Naive thymus-derived CD4-positive, alpha-beta T cell (primary cell): ENCODE data around the gene DOCK9. TPM values are rescaled to one million over a fixed set of nuclear protein-coding genes. Genes with fewer than 3 reads are reported as not detected.

Experiments
- ATAC-seq: fragments of 150-1000 bp; cut with Tn5 transposase; 2 replicates; pipeline ENCODE4 v1.10.0; 2021; ENCODE audit warnings: mild to moderate bottlenecking, moderate library complexity
- CTCF ChIA-PET: fragments of 350-600 bp; sonication (Branson Sonifier 250); formaldehyde crosslinking; loops from one replicate; lab custom pipeline; 2021; ENCODE audit warnings: antibody characterized with exemption; lab: Charles Lee
- POLR2A ChIA-PET: fragments of 350-600 bp; sonication (Branson Sonifier 250); formaldehyde crosslinking; loops from one replicate; lab custom pipeline; 2021; ENCODE audit warnings: antibody characterized with exemption, inconsistent platforms; lab: Charles Lee
- DNase-seq, 9 donors: peaks; one replicate each; pipeline versions ENCODE4 v3.0.0 to v3.0.0-alpha.2; 2020 to 2022; ENCODE audit warnings: mixed read lengths in 1 of 9
- H3K27ac ChIP-seq: one replicate; pipeline ENCODE4 v1.7.0; 2013; ENCODE audit warnings: mild to moderate bottlenecking, low read depth, low read length, moderate library complexity
- H3K27me3 ChIP-seq, 2 donors: one replicate each; pipeline ENCODE4 v1.7.0; 2013; ENCODE audit warnings: low read length in 2 of 2, mild to moderate bottlenecking in 2 of 2, moderate library complexity in 2 of 2; ENCODE audit not compliant: control insufficient read depth in 2 of 2, insufficient read depth in 2 of 2
- H3K36me3 ChIP-seq, 3 experiments: 1 replicate in 2 of 3; 2 replicates in 1 of 3; pipeline ENCODE4 v1.7.0; 2013; ENCODE audit warnings: low read length in 3 of 3, mild to moderate bottlenecking in 3 of 3, moderate library complexity in 1 of 3; ENCODE audit not compliant: insufficient read depth in 3 of 3, control insufficient read depth in 2 of 3
- H3K4me1 ChIP-seq, 2 donors: one replicate each; pipeline ENCODE4 v1.7.0; 2013; ENCODE audit warnings: low read length in 2 of 2, mild to moderate bottlenecking in 2 of 2, moderate library complexity in 1 of 2; ENCODE audit not compliant: control insufficient read depth in 2 of 2, insufficient read depth in 2 of 2
- H3K4me3 ChIP-seq: 2 replicates; pipeline ENCODE4 v1.7.0; 2013; ENCODE audit warnings: mild to moderate bottlenecking, low read length
- H3K9me3 ChIP-seq, 3 experiments: 1 replicate in 2 of 3; 2 replicates in 1 of 3; pipeline ENCODE4 v1.7.0; 2013; ENCODE audit warnings: low read length in 3 of 3; ENCODE audit not compliant: control insufficient read depth in 2 of 3
- H3K27ac Mint-ChIP-seq, 9 donors: one replicate each; pipeline ENCODE4 v1.8.0; 2020 to 2022; ENCODE audit warnings: mixed read lengths in 9 of 9, mild to moderate bottlenecking in 8 of 9, moderate library complexity in 5 of 9, inconsistent platforms in 2 of 9
- H3K27me3 Mint-ChIP-seq, 5 donors: one replicate each; pipeline ENCODE4 v1.8.0; 2021 to 2022; ENCODE audit warnings: mixed read lengths in 5 of 5, mild to moderate bottlenecking in 1 of 5
- H3K36me3 Mint-ChIP-seq, 5 donors: one replicate each; pipeline ENCODE4 v1.8.0; 2020 to 2022; ENCODE audit warnings: mixed read lengths in 5 of 5, mild to moderate bottlenecking in 3 of 5, inconsistent platforms in 1 of 5
- H3K4me1 Mint-ChIP-seq, 7 donors: one replicate each; pipeline ENCODE4 v1.8.0; 2020 to 2022; ENCODE audit warnings: mixed read lengths in 7 of 7, mild to moderate bottlenecking in 3 of 7, inconsistent platforms in 1 of 7
- H3K4me3 Mint-ChIP-seq, 10 donors: one replicate each; pipeline ENCODE4 v1.8.0; 2020 to 2022; ENCODE audit warnings: mild to moderate bottlenecking in 10 of 10, mixed read lengths in 10 of 10, moderate library complexity in 6 of 10, inconsistent platforms in 2 of 10
- H3K9me3 Mint-ChIP-seq, 11 donors: one replicate each; pipeline ENCODE4 v1.8.0; 2020 to 2022; ENCODE audit warnings: mixed read lengths in 11 of 11, mild to moderate bottlenecking in 4 of 11, inconsistent platforms in 1 of 11, moderate library complexity in 1 of 11
- intact Hi-C, 2 donors: fragments of 100-400 bp; cut with micrococcal nuclease; formaldehyde crosslinking; loops; one replicate each; pipeline ENCODE4 v1.15.1; 2023
- polyA plus RNA-seq, 2 donors: library from polyadenylated mRNA; unstranded; fragments of 300-500 nt; fragmentation: Illumina TruSeq; gene quantifications; one replicate each; pipeline ENCODE4 v1.2.3, GENCODE V29; 2021
- total RNA-seq, 6 experiments: library from RNA in 5 of 6; stranded (reverse) in 5 of 6; gene quantifications; 1 replicate in 5 of 6; 2 replicates in 1 of 6; pipeline ENCODE4 v1.2.3 and lab custom pipeline; 2021 to 2026

Gene DOCK9
- 100 to 1,000 TPM in 4 of 5 experiments, 10 to 100 TPM in 1; 75.1 to 214 (median 128) TPM for total RNA-seq
- polyA plus RNA-seq: 10 to 100 TPM; 22.2 to 40.2 TPM
- 209 reads per million, percentile 93 among the genes with 10 or more reads in this experiment for total RNA-seq (lab: John Stamatoyannopoulos, UW)

- peak within 1 kb of the TSS in 8 of 9 donors; percentile 14 to 88 (median 66) for H3K27ac Mint-ChIP-seq
- peaks cover 0 to 5% (median 4%) of the 10 kb centered on the region in 5 donors for H3K36me3 Mint-ChIP-seq
- intact Hi-C loops: loop anchor here in 1 of 2 donors (5.0 kb wide), 1 partner anchor 35 kb away; no protein-coding TSS in a partner anchor
- peak within 1 kb of the TSS in 6 of 10 donors; percentile 24 to 63 (median 42) for H3K4me3 Mint-ChIP-seq
- Histone ChIP-seq H3K4me3 (no peak within 1 kb of the TSS), H3K36me3 (no peaks in the 10 kb centered on the region), H3K27me3 (no peaks in the 10 kb centered on the region), H3K4me1 (peaks cover 12 to 69% of the 10 kb centered on the region in 2 donors), H3K9me3 (no peaks in the 10 kb centered on the region), H3K27ac (no peak within 1 kb of the TSS)
- no peaks in the 10 kb centered on the region for H3K27me3 Mint-ChIP-seq
- CTCF ChIA-PET: interaction anchor here (0.7 to 1.6 kb wide), 3 partner anchors 11 to 173 kb away, joined by 3 to 4 read pairs (median 3); no protein-coding TSS in a partner anchor
- H3K9me3 Mint-ChIP-seq: peaks cover 0 to 6% (median 0%) of the 10 kb centered on the region in 11 donors
- peaks cover 36 to 96% (median 93%) of the 10 kb centered on the region in 7 donors for H3K4me1 Mint-ChIP-seq
- ATAC-seq (no peak), DNase-seq (no peak)
- POLR2A ChIA-PET: interaction anchor here (0.6 to 0.9 kb wide), 3 partner anchors 109 to 204 kb away, joined by 3 to 4 read pairs (median 3); no protein-coding TSS in a partner anchor
Measured at GRCh38 chr13:98977568-98978265, at the start of gene DOCK9. DOCK9 (minus strand) TSS chr13:98978064; CDS start chr13:98977909, 155 bp downstream.

GRCh38 chr13:99027260-99027659 lies 49.4 kb upstream of the DOCK9 start:
- ChIA-PET CTCF (no interaction called here), POLR2A (interaction anchor here (0.7 to 2.7 kb wide), 3 partner anchors 9 to 76 kb away, joined by 3 to 9 read pairs (median 3); no protein-coding TSS in a partner anchor)
- no peaks in the 10 kb centered on the region for H3K9me3 ChIP-seq
- Mint-ChIP-seq H3K27me3 (no peaks in the 10 kb centered on the region), H3K27ac (peak overlapping the region in 4 of 9 donors; percentile 35 to 86 (median 72)), H3K36me3 (peaks cover 0 to 45% (median 5%) of the 10 kb centered on the region in 5 donors), H3K4me3 (peak overlapping the region in 1 of 10 donors; percentile 53), H3K4me1 (peaks cover 24 to 93% (median 88%) of the 10 kb centered on the region in 7 donors), H3K9me3 (peaks cover 0 to 11% (median 0%) of the 10 kb centered on the region in 11 donors)
- DNase-seq (no peak), ATAC-seq (no peak)
- H3K27me3 ChIP-seq: no peaks in the 10 kb centered on the region
- intact Hi-C loops: loop anchor here in 1 of 2 donors (2.0 to 5.0 kb wide), 4 partner anchors 24 to 152 kb away; no protein-coding TSS in a partner anchor
- no peaks in the 10 kb centered on the region for H3K36me3 ChIP-seq
- H3K27ac ChIP-seq: no peak overlapping the region
- no peak overlapping the region for H3K4me3 ChIP-seq
- H3K4me1 ChIP-seq: peaks cover 0 to 27% of the 10 kb centered on the region in 2 donors

GRCh38 chr13:99022941-99023340 lies 45.1 kb upstream of the DOCK9 start:
- intact Hi-C loops: no loop called here
- Mint-ChIP-seq H3K27ac (peak overlapping the region in 2 of 9 donors; percentile 23 to 83), H3K4me1 (peaks cover 22 to 88% (median 76%) of the 10 kb centered on the region in 7 donors), H3K4me3 (no peak overlapping the region), H3K27me3 (no peaks in the 10 kb centered on the region), H3K36me3 (peaks cover 0 to 37% (median 7%) of the 10 kb centered on the region in 5 donors), H3K9me3 (peaks cover 0 to 3% (median 0%) of the 10 kb centered on the region in 11 donors)
- Histone ChIP-seq H3K9me3 (no peaks in the 10 kb centered on the region), H3K27ac (no peak overlapping the region), H3K4me3 (no peak overlapping the region), H3K27me3 (no peaks in the 10 kb centered on the region), H3K4me1 (peaks cover 0 to 7% of the 10 kb centered on the region in 2 donors), H3K36me3 (no peaks in the 10 kb centered on the region)
- no peak for DNase-seq
- ChIA-PET POLR2A (no interaction called here), CTCF (no interaction called here)
- ATAC-seq: no peak

- Histone ChIP-seq H3K9me3 (no peaks in the 10 kb centered on the region), H3K27ac (no peak overlapping the region), H3K4me3 (no peak overlapping the region), H3K27me3 (no peaks in the 10 kb centered on the region), H3K4me1 (peaks cover 13 to 34% of the 10 kb centered on the region in 2 donors), H3K36me3 (no peaks in the 10 kb centered on the region)
- Mint-ChIP-seq H3K4me3 (peak overlapping the region in 1 of 10 donors; percentile 29), H3K4me1 (peaks cover 34 to 90% (median 84%) of the 10 kb centered on the region in 7 donors), H3K27me3 (no peaks in the 10 kb centered on the region), H3K27ac (peak overlapping the region in 6 of 9 donors; percentile 8 to 61 (median 44)), H3K9me3 (peaks cover 0 to 3% (median 0%) of the 10 kb centered on the region in 11 donors), H3K36me3 (peaks cover 4 to 21% (median 8%) of the 10 kb centered on the region in 5 donors)
- DNase-seq (no peak), ATAC-seq (no peak)
- intact Hi-C loops: no loop called here
- ChIA-PET CTCF (interaction anchor here (0.9 kb wide), 1 partner anchor 424 kb away, joined by 3 read pairs; no protein-coding TSS in a partner anchor), POLR2A (interaction anchor here (0.8 to 1.1 kb wide), 2 partner anchors 9 to 55 kb away, joined by 3 read pairs; no protein-coding TSS in a partner anchor)
Measured at GRCh38 chr13:99018418-99019180, 40.7 kb upstream of the DOCK9 start.

- Histone ChIP-seq H3K36me3 (peaks cover 0 to 3% (median 0%) of the 10 kb centered on the region in 3 experiments), H3K9me3 (no peaks in the 10 kb centered on the region), H3K4me3 (no peak overlapping the region), H3K27ac (no peak overlapping the region), H3K4me1 (peaks cover 13 to 27% of the 10 kb centered on the region in 2 donors), H3K27me3 (no peaks in the 10 kb centered on the region)
- H3K4me3 Mint-ChIP-seq: peak overlapping the region in 9 of 10 donors; percentile 3 to 68 (median 59)
- peaks cover 0 to 4% (median 0%) of the 10 kb centered on the region in 5 donors for H3K27me3 Mint-ChIP-seq
- ATAC-seq (peak; percentile 78), DNase-seq (peak in 6 of 9 donors; percentile 44 to 64 (median 51))
- ChIA-PET CTCF (interaction anchor here (1.3 kb wide), 1 partner anchor 18 kb away, joined by 3 read pairs; no protein-coding TSS in a partner anchor), POLR2A (interaction anchor here (1.2 kb wide), 1 partner anchor 52 kb away, joined by 6 read pairs; no protein-coding TSS in a partner anchor)
- peaks cover 0 to 3% (median 0%) of the 10 kb centered on the region in 11 donors for H3K9me3 Mint-ChIP-seq
- peaks cover 35 to 88% (median 78%) of the 10 kb centered on the region in 7 donors for H3K4me1 Mint-ChIP-seq
- intact Hi-C loops: loop anchor here in 1 of 2 donors (2.0 kb wide), 2 partner anchors 15 kb away; no protein-coding TSS in a partner anchor
- H3K36me3 Mint-ChIP-seq: peaks cover 4 to 19% (median 12%) of the 10 kb centered on the region in 5 donors
- H3K27ac Mint-ChIP-seq: peak overlapping the region in 8 of 9 donors; percentile 11 to 92 (median 60)
Measured at GRCh38 chr13:99015606-99016490, 38.0 kb upstream of the DOCK9 start.
